Retinal pigment epithelial cell (primary cell): ENCODE data around the gene TCIRG1.
A peak's percentile ranks its signal among the peaks of the same experiment; 100 is the strongest.

Experiments
- DNase-seq: peaks from one replicate; pipeline ENCODE4 v3.0.0-alpha.2; 2010; ENCODE audit warnings: low read depth
- H3K4me3 ChIP-seq: 2 replicates; pipeline ENCODE4 v1.5.1; 2011; ENCODE audit warnings: mild to moderate bottlenecking, low read length, control low read depth, moderate library complexity
- TF ChIP-seq, protein P1 (sequence below): conservative IDR thresholded peaks from 2 replicates; pipeline ENCODE4 v1.5.1; 2011; ENCODE audit warnings: low read depth, low read length, control low read depth, inconsistent platforms

The TCIRG1 gene

DNA sequence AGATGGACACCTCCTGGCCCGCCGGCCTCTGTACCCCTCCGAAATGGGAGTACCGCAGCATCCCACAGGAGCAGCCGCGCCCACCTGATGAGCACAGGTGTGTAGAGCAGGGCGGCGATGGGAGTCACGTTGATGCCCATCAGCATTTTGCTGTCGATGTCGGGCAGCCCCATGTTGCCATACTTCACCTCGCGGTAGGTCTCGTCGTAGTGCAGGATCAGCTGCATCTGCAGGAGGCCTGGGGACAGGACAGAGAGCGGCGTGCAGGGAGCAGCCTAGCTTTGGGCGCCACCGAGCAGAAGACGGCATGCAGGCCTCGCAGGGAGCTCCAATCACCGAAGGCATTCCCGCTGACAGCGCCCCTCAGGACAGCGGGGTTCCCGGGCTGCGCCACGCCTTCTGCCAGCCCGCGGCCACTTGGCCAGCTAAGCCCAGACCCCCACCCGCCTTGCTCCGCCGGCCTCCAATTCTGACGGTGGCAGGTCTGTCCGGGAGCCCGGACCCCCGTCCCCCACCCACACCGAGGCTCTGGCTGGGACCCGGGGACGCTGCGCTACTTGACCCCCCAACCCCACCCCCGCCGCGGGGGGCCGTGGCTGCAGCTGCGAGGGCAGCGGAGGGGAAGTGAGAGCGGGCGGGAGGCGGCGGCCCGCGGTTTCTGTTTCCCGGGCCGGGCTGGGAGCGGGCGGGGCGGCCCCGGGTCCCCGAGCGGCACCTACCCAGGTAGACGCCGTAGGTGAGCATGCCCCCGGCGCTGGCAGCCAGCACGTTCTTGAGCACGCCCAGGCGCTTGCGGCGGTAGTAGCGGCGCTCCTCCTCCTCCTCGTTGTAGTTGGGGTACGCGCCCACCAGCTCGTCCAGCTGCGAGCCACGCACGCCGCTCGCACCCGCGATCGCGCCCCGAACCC, 35.6 kb upstream of the TCIRG1 start:
- peak overlapping the region; percentile 45 for H3K4me3 ChIP-seq
- no peak for DNase-seq

DNA sequence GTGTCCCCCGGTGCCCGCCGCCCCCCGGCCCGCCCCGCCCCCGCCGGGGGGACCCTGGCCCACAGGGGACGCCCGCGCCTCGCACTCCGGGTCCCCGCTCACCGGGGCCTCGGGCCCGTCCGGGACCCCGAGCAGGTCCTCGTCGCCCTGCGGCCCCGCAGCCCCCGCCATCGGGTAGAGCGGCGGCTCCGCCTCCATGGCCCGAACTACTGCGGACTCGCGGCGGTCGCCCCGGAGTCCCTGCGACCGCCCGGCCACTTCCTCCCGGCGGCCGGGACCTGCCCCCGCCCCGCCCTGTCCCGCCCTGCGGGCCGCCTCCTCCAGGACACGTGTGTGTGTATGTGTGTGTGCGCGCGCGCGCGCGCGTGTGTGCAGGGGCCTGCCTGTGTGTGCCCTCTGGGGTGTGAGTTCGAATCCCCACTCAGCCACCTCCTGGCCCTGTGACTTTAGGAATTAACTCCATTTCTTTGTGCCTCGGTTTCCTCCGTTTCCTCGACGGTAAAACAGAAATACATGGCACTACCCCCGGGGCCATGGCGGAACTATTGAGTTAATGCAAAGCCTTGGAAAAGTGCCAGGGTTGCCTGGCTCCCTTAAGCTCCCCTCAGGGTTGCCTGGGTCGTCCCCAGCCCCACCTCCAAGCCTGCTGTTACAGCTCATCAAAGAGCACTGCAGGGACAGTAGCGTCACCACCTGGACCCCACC, 34.8 kb upstream of the TCIRG1 start, which contains the start of gene UNC93B1:
UNC93B1 (minus strand) TSS at position 252 of the 705 bp plus-strand sequence; CDS start at position 198, 54 bp downstream.
- DNase-seq: no peak
- peak within 1 kb of the TSS; percentile 45 for H3K4me3 ChIP-seq
- TF ChIP-seq, protein P1, sequence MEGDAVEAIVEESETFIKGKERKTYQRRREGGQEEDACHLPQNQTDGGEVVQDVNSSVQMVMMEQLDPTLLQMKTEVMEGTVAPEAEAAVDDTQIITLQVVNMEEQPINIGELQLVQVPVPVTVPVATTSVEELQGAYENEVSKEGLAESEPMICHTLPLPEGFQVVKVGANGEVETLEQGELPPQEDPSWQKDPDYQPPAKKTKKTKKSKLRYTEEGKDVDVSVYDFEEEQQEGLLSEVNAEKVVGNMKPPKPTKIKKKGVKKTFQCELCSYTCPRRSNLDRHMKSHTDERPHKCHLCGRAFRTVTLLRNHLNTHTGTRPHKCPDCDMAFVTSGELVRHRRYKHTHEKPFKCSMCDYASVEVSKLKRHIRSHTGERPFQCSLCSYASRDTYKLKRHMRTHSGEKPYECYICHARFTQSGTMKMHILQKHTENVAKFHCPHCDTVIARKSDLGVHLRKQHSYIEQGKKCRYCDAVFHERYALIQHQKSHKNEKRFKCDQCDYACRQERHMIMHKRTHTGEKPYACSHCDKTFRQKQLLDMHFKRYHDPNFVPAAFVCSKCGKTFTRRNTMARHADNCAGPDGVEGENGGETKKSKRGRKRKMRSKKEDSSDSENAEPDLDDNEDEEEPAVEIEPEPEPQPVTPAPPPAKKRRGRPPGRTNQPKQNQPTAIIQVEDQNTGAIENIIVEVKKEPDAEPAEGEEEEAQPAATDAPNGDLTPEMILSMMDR: no peak

More for the DNA sequence above, 35.6 kb upstream of the TCIRG1 start:
- TF ChIP-seq, protein P1: no peak

DNA sequence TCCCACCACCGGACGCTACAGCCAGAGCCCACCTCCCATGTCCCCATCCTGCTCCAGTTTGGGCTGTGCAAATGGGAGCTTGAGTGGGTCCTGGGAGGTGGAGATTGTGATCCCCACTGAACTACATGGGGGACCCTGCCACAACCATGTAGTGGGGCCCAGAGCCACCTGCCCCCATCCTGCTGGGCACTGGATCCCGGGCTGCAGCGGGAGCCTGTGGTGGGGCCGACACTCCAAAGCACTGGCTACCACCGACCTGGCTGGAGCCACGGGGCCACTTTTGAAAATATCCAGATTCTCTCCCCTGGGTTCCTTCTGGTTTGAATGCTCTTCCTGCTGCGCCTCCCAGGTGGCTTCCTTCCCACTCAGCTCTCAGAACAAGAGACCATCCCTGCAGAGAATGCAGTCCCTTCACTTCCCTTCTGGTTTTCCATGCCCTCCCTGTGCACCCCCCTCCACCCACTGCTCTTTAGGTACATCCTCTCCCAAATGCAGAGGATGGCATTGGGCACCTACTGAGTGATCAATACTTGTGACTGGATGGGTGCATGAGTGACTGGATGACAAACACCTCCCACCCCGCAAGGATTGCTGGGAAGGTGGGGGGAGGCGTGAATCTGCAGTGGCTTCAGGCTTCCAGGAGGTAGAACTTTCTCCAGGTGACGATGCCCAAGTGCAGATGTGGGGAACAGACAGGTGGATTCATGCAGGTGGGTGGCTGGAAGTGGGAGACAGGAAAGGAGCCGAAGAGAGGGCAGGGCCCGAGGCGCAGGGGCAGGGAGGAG, 34.1 kb upstream of the TCIRG1 start:
- no peak overlapping the region for H3K4me3 ChIP-seq
- TF ChIP-seq, protein P1: no peak
- no peak for DNase-seq

- TF ChIP-seq, protein P1: no peak
- DNase-seq: no peak
- no peak overlapping the region for H3K4me3 ChIP-seq
Observed at GRCh38 chr11:68006606-68007166, 32.1 kb upstream of the TCIRG1 start.

- TF ChIP-seq, protein P1: no peak
- DNase-seq: no peak
- H3K4me3 ChIP-seq: no peak overlapping the region
Observed at GRCh38 chr11:68007498-68008380, 31.1 kb upstream of the TCIRG1 start.
